Vagina (tissue), 2 donors: ENCODE results near the gene IDUA. TPM values are rescaled to one million over a fixed set of nuclear protein-coding genes. Genes with fewer than 3 reads are reported as not detected.

Source experiments
- DNase-seq, 2 donors: peaks; one replicate each; pipeline ENCODE4 v3.0.0-alpha.2; 2017; ENCODE audit errors: extremely low spot score in 2 of 2
- H3K27ac ChIP-seq: fragments of 200-600 bp; sonication (generic); one replicate; pipeline ENCODE4 v1.5.1; 2019
- H3K27me3 ChIP-seq: fragments of 200-600 bp; sonication (generic); one replicate; pipeline ENCODE4 v1.5.1; 2019
- H3K36me3 ChIP-seq, 2 donors: fragments of 200-600 bp; sonication (generic); one replicate each; pipeline ENCODE4 v1.5.1; 2017 to 2019
- H3K4me1 ChIP-seq: fragments of 200-600 bp; sonication (generic); one replicate; pipeline ENCODE4 v1.5.1; 2019
- H3K4me3 ChIP-seq, 2 donors: fragments of 200-600 bp; sonication (generic); 1 replicate in 1 of 2; 2 replicates in 1 of 2; pipeline ENCODE4 v1.5.1; 2016 to 2019
- H3K9me3 ChIP-seq: fragments of 200-600 bp; sonication (generic); one replicate; pipeline ENCODE4 v1.5.1; 2019
- CTCF ChIP-seq, 3 experiments: fragments of 450-650 bp in 2 of 3; fragments of 200-600 bp in 1 of 3; sonication (generic) in 1 of 3; IDR thresholded peaks; one replicate each; pipeline ENCODE4 v1.5.1; 2017 to 2019; ENCODE audit warnings: antibody characterized with exemption in 3 of 3, mild to moderate bottlenecking in 2 of 3, moderate library complexity in 2 of 3
- POLR2A ChIP-seq, 2 donors: fragments of 450-650 bp; IDR thresholded peaks; one replicate each; pipeline ENCODE4 v1.6.1; 2017; ENCODE audit warnings: antibody characterized with exemption in 2 of 2, mild to moderate bottlenecking in 2 of 2, moderate library complexity in 2 of 2
- POLR2AphosphoS5 ChIP-seq, 2 donors: sonication (generic); formaldehyde crosslinking; IDR thresholded peaks; one replicate each; pipeline ENCODE4 v1.9.0; 2017; ENCODE audit warnings: antibody characterized with exemption in 2 of 2, mild to moderate bottlenecking in 2 of 2, low read depth in 1 of 2; ENCODE audit not compliant: insufficient read depth in 1 of 2
- intact Hi-C: fragments of 100-400 bp; cut with DNase I; formaldehyde crosslinking; loops from one replicate; pipeline ENCODE4 v1.15.1; 2023
- total RNA-seq: library from RNA; depleted of rRNA; stranded (reverse); fragments of >200 nt; gene quantifications from one replicate; pipeline ENCODE4 v1.2.3, GENCODE V29; 2016

IDUA gene
- total RNA-seq, 1 donor from 2014 or later: 28.0 TPM

GRCh38 chr4:968221-968620 lies 18.6 kb upstream of the IDUA start:
- no peak overlapping the region for H3K4me3 ChIP-seq
- intact Hi-C loops: no loop called here
- no peak for DNase-seq
- peaks cover 39% of the 10 kb centered on the region for H3K4me1 ChIP-seq
- peaks cover 0 to 8% of the 10 kb centered on the region in 2 donors for H3K36me3 ChIP-seq
- no peaks in the 10 kb centered on the region for H3K27me3 ChIP-seq
- H3K27ac ChIP-seq: no peak overlapping the region
- H3K9me3 ChIP-seq: no peaks in the 10 kb centered on the region
- TF ChIP-seq CTCF (IDR thresholded peaks at IDR 0.05) (no peak), POLR2AphosphoS5 (IDR thresholded peaks at IDR 0.05; ENCODE audit: insufficient read depth in 1 of 2, low read depth in 1 of 2) (no peak), POLR2A (IDR thresholded peaks at IDR 0.05) (no peak)

GRCh38 chr4:968621-969394 lies 18.0 kb upstream of the IDUA start:
- Histone ChIP-seq H3K9me3 (no peaks in the 10 kb centered on the region), H3K4me3 (no peak overlapping the region), H3K27ac (no peak overlapping the region), H3K36me3 (peaks cover 0 to 8% of the 10 kb centered on the region in 2 donors), H3K4me1 (peaks cover 39% of the 10 kb centered on the region), H3K27me3 (no peaks in the 10 kb centered on the region)
- TF ChIP-seq POLR2AphosphoS5 (IDR thresholded peaks at IDR 0.05; ENCODE audit: insufficient read depth in 1 of 2, low read depth in 1 of 2): no peak
- no peak for TF ChIP-seq POLR2A (IDR thresholded peaks at IDR 0.05)
- TF ChIP-seq CTCF (IDR thresholded peaks at IDR 0.05): no peak
- no peak for DNase-seq
- intact Hi-C loops: no loop called here

- H3K36me3 ChIP-seq: peaks cover 0 to 5% of the 10 kb centered on the region in 2 donors
- no peaks in the 10 kb centered on the region for H3K27me3 ChIP-seq
- peaks cover 43% of the 10 kb centered on the region for H3K4me1 ChIP-seq
- intact Hi-C loops: no loop called here
- H3K9me3 ChIP-seq: no peaks in the 10 kb centered on the region
- no peak for TF ChIP-seq POLR2A (IDR thresholded peaks at IDR 0.05)
- TF ChIP-seq CTCF (IDR thresholded peaks at IDR 0.05): no peak
- no peak for TF ChIP-seq POLR2AphosphoS5 (IDR thresholded peaks at IDR 0.05; ENCODE audit: insufficient read depth in 1 of 2, low read depth in 1 of 2)
- no peak overlapping the region for H3K4me3 ChIP-seq
- H3K27ac ChIP-seq: no peak overlapping the region
- no peak for DNase-seq
Measured at GRCh38 chr4:970046-970745, 16.6 kb upstream of the IDUA start.

- no peaks in the 10 kb centered on the region for H3K27me3 ChIP-seq
- no peak overlapping the region for H3K4me3 ChIP-seq
- no peak for TF ChIP-seq CTCF (IDR thresholded peaks at IDR 0.05)
- no peak for TF ChIP-seq POLR2AphosphoS5 (IDR thresholded peaks at IDR 0.05; ENCODE audit: insufficient read depth in 1 of 2, low read depth in 1 of 2)
- TF ChIP-seq POLR2A (IDR thresholded peaks at IDR 0.05): no peak
- no peaks in the 10 kb centered on the region for H3K36me3 ChIP-seq
- no peak for DNase-seq
- intact Hi-C loops: no loop called here
- H3K4me1 ChIP-seq: peaks cover 43% of the 10 kb centered on the region
- no peaks in the 10 kb centered on the region for H3K9me3 ChIP-seq
- H3K27ac ChIP-seq: no peak overlapping the region
Measured at GRCh38 chr4:970854-971520, 15.9 kb upstream of the IDUA start.
